ENCODE data around the gene GOT1.

- TF ChIP-seq, protein P1, sequence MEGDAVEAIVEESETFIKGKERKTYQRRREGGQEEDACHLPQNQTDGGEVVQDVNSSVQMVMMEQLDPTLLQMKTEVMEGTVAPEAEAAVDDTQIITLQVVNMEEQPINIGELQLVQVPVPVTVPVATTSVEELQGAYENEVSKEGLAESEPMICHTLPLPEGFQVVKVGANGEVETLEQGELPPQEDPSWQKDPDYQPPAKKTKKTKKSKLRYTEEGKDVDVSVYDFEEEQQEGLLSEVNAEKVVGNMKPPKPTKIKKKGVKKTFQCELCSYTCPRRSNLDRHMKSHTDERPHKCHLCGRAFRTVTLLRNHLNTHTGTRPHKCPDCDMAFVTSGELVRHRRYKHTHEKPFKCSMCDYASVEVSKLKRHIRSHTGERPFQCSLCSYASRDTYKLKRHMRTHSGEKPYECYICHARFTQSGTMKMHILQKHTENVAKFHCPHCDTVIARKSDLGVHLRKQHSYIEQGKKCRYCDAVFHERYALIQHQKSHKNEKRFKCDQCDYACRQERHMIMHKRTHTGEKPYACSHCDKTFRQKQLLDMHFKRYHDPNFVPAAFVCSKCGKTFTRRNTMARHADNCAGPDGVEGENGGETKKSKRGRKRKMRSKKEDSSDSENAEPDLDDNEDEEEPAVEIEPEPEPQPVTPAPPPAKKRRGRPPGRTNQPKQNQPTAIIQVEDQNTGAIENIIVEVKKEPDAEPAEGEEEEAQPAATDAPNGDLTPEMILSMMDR (IDR thresholded peaks at IDR 0.05; ENCODE audit: extremely low read depth in 1 of 2, insufficient read depth in 1 of 2, low read depth in 1 of 2, low read length in 2 of 2): no peak
- no peak for TF ChIP-seq POLR2AphosphoS5 (IDR thresholded peaks at IDR 0.05; ENCODE audit: insufficient read depth, low read depth, low read length)
- TF ChIP-seq JUN (IDR thresholded peaks at IDR 0.05; ENCODE audit: borderline replicate concordance, insufficient read depth, insufficient read length, low read depth): no peak
- TF ChIP-seq EZH2 (IDR thresholded peaks at IDR 0.05; ENCODE audit: borderline replicate concordance, low read depth, low read length, severe bottlenecking): no peak
- no peak for TF ChIP-seq POLR2A (IDR thresholded peaks at IDR 0.05; ENCODE audit: low read depth, low read length)
- TF ChIP-seq MYC (IDR thresholded peaks at IDR 0.05; ENCODE audit: low read depth, low read length): no peak
- no peak for TF ChIP-seq FOS (IDR thresholded peaks at IDR 0.05; ENCODE audit: borderline replicate concordance, insufficient read depth, low read length)
Observed at GRCh38 chr10:99438890-99439289, 8.5 kb upstream of the GOT1 start.

All from endothelial cell of umbilical vein (primary cell).